ENCODE measurements around the gene MCCC2. TPM values are rescaled to one million over a fixed set of nuclear protein-coding genes. Genes with fewer than 3 reads are reported as not detected.

Gene MCCC2
- total and polyA plus RNA-seq, 2 experiments from 2014 or later = 47.2 to 59.9 TPM

- DNase-seq (ENCODE audit: low read depth in 1 of 2, low spot score in 1 of 2) = no peak
- TF ChIP-seq, protein P1, sequence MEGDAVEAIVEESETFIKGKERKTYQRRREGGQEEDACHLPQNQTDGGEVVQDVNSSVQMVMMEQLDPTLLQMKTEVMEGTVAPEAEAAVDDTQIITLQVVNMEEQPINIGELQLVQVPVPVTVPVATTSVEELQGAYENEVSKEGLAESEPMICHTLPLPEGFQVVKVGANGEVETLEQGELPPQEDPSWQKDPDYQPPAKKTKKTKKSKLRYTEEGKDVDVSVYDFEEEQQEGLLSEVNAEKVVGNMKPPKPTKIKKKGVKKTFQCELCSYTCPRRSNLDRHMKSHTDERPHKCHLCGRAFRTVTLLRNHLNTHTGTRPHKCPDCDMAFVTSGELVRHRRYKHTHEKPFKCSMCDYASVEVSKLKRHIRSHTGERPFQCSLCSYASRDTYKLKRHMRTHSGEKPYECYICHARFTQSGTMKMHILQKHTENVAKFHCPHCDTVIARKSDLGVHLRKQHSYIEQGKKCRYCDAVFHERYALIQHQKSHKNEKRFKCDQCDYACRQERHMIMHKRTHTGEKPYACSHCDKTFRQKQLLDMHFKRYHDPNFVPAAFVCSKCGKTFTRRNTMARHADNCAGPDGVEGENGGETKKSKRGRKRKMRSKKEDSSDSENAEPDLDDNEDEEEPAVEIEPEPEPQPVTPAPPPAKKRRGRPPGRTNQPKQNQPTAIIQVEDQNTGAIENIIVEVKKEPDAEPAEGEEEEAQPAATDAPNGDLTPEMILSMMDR (IDR thresholded peaks at IDR 0.05; ENCODE audit: low read depth, low read length) = no peak
- no peaks in the 10 kb centered on the region for H3K27me3 ChIP-seq
Observed at GRCh38 chr5:71680510-71680909, 93.4 kb downstream of the MCCC2 start.

DNA sequence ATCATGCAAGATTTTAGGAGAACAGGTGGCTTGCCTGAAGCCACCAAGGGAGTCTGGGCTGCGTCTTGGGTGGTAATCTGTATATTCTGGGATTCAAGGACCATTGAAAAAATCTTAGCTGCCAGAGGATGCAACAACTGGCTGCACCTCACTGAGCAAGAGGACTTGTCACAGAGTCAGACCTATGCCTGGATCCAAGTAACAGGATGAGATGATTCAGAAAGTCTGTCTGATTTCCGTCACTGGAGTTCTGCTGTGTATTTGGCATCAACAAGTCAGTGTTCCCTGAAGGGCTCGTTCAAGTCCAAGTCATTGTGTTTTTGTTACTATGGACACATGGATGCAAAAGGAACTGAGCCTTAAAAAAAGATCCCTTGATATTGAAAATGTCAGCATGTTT is 94.2 kb downstream of the MCCC2 start:
- no peaks in the 10 kb centered on the region for H3K4me1 ChIP-seq (ENCODE audit: low read depth)
- no peak overlapping the region for H3K27ac ChIP-seq
- H3K36me3 ChIP-seq = no peaks in the 10 kb centered on the region
- H3K9me3 ChIP-seq (ENCODE audit: low read depth) = no peaks in the 10 kb centered on the region
- H3K27me3 ChIP-seq = no peaks in the 10 kb centered on the region
- DNase-seq (ENCODE audit: low read depth in 1 of 2, low spot score in 1 of 2) = peak in 1 of 2 donors; percentile 38
- TF ChIP-seq, protein P1 (IDR thresholded peaks at IDR 0.05; ENCODE audit: low read depth, low read length) = no peak
- no peak overlapping the region for H3K4me3 ChIP-seq

More at GRCh38 chr5:71680510-71680909, 93.4 kb downstream of the MCCC2 start:
- no peak overlapping the region for H3K4me3 ChIP-seq
- no peaks in the 10 kb centered on the region for H3K4me1 ChIP-seq (ENCODE audit: low read depth)
- H3K9me3 ChIP-seq (ENCODE audit: low read depth) = no peaks in the 10 kb centered on the region
- H3K27ac ChIP-seq = no peak overlapping the region
- no peaks in the 10 kb centered on the region for H3K36me3 ChIP-seq

DNA sequence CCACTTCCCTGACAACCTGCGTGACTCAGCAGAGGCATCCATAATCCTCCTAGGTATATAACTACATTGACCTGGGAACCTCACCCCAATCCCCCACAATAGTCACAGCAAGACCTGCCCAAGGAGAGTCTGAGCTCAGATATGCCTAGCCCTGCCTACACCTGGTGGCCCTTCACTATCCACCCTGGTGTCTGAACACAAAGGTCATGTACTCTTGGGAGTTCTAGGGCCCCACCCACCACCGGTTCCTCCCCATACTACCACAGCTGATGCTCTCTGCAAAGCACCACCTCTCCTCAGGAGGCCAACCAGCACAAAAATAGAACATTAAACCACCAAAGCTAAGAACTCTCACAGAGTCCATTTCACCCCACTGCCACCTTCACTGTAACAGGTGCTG is 97.2 kb downstream of the MCCC2 start:
- Histone ChIP-seq H3K9me3 (ENCODE audit: low read depth) (no peaks in the 10 kb centered on the region), H3K27me3 (no peaks in the 10 kb centered on the region), H3K4me1 (ENCODE audit: low read depth) (no peaks in the 10 kb centered on the region), H3K36me3 (no peaks in the 10 kb centered on the region), H3K4me3 (no peak overlapping the region), H3K27ac (no peak overlapping the region)
- TF ChIP-seq, protein P1 (IDR thresholded peaks at IDR 0.05; ENCODE audit: low read depth, low read length) = no peak
- no peak for DNase-seq (ENCODE audit: low read depth in 1 of 2, low spot score in 1 of 2)

DNA sequence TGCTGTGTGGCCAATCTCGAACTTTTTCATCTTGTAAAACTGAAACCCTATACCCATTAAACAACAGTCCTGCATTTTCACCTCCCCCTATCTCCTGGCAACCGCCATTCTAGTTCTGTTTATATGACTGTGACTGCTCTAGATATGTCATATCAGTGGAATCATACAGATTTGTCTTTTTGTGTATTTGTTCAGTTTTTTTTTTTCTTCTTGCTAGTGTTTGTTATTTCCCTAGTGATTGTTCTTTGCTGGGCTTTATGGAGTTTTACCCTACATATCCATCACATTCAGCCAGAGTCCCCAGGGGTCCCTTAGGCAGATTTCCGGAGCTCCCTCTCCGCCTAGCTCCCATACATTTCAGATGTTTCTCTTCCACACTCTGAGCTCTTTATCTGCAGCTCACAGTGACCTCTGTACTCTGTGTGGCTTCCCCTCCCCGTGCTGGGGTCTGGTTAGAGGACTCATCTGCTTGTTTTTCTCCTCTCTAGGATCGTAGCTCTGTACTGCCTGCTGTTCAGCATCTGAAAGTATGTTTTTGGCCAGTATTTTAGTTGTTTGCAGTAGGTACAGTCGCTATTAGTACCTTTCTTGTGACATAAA is 106.8 kb downstream of the MCCC2 start:
- H3K4me3 ChIP-seq = no peak overlapping the region
- TF ChIP-seq, protein P1 (IDR thresholded peaks at IDR 0.05; ENCODE audit: low read depth, low read length) = no peak

DNA sequence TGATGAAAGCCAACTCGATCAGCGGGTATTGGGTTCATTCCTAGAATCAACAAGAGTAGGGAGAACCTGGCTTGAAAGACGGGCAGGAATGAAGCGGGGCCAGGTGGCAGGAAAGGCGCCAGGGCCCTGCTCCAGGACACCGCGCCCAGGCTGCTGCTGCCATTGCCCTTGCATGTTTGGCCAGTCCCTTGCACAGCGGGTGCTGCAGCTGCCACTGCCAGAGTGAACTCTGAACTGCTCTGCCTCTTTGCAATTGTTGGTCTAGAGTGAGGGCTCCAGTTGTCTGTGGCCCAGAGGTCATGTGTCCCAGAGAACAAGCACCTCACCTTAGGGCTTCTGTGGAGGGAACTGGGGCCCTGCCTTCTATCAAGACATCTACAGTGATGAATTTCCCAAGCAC is 107.9 kb downstream of the MCCC2 start:
- Histone ChIP-seq H3K4me3 (no peak overlapping the region), H3K27me3 (no peaks in the 10 kb centered on the region), H3K9me3 (ENCODE audit: low read depth) (no peaks in the 10 kb centered on the region), H3K27ac (no peak overlapping the region), H3K4me1 (ENCODE audit: low read depth) (peaks cover 7% of the 10 kb centered on the region), H3K36me3 (no peaks in the 10 kb centered on the region)
- TF ChIP-seq, protein P1 (IDR thresholded peaks at IDR 0.05; ENCODE audit: low read depth, low read length) = no peak
- no peak for DNase-seq (ENCODE audit: low read depth in 1 of 2, low spot score in 1 of 2)

More for the DNA sequence above, 106.8 kb downstream of the MCCC2 start:
- Histone ChIP-seq H3K27me3 (no peaks in the 10 kb centered on the region), H3K9me3 (ENCODE audit: low read depth) (no peaks in the 10 kb centered on the region), H3K36me3 (no peaks in the 10 kb centered on the region), H3K27ac (no peak overlapping the region), H3K4me1 (ENCODE audit: low read depth) (peaks cover 7% of the 10 kb centered on the region)
- DNase-seq (ENCODE audit: low read depth in 1 of 2, low spot score in 1 of 2) = peak; percentile 10 to 53
